Dedifferentiated amniotic fluid mesenchymal stem cell (primary cell): ENCODE data around the gene SIPA1L2.
"Not testable (repeated sequence)": the region's sequence is repeated elsewhere in the genome, so short reads cannot be mapped to it uniquely, and the experiment has no call there.

Experiments used
- DNase-seq: peaks from one replicate; pipeline ENCODE4 v3.0.0-alpha.2; 2016; ENCODE audit errors: extremely low spot score

The SIPA1L2 gene

DNA sequence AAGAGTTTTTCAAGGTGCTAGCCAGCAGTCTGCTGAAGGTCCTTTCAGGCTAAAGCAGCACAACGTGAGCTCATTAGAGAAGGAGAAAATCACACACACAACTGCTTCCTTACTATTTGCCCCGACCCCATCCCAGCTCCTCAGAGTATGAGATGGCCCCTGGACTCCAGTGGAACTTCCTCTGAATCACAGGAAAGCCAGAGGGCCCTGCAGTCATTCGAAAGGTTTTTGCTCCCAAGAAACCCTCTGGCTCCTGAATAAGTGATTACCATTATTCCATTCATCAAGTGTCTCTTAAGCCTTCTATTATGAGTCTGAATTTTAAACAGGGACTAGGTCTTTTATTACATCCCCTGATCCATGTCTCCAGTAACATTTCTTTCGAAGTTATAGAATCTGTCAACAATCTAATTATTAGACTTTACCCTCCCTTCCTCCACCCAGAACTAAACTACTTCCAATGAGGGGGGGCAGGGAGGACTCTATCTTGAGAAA, 14.6 kb downstream of the SIPA1L2 start:
- no peak for DNase-seq

DNA sequence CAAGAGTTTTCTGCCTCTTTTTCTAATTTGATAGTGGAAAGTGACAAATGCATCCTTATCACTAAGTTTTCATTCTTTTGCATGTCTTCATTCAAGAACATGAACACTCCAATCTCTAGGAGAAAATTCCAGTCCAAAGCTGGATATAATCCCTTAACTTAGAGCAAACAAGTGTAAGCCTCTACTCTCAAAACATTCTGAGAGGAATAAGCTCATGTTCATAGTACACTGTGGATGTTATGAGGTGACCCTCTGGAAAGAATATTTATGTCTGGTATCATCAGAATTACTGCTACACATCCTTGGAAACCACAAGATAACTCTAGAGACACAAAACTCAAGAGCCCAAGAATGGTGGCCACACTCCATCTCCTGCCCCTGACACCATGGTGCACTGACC, 15.1 kb downstream of the SIPA1L2 start:
- DNase-seq: no peak

DNA sequence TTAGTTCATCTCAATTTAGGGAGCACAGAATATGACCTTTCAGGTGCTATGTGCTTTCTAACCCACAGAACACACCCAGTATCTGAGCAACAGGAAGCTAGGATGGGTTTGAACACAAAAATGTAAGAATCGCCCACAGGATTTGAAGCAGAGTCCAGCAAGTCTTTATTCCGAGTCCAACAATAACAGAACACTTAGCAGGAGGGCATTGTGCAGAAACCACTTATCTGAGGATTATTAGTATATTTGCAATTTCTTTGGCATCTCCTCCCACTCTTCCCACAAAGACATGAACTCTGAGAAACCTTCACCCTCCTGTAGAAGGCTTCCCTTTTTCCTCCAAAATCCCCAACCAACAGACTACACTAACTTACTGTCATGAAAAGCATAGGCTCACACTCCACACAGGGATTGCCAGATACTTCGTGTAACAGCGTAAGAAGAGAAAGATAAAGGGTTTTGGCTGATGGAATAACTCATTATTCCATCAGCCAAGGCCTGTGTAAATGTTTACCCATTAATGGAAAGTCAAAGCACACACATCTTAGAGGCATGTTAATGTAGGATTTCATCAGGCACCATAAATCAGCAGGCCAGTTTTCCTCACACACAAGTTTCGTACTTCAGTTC, 16.1 kb downstream of the SIPA1L2 start:
- no peak for DNase-seq

DNA sequence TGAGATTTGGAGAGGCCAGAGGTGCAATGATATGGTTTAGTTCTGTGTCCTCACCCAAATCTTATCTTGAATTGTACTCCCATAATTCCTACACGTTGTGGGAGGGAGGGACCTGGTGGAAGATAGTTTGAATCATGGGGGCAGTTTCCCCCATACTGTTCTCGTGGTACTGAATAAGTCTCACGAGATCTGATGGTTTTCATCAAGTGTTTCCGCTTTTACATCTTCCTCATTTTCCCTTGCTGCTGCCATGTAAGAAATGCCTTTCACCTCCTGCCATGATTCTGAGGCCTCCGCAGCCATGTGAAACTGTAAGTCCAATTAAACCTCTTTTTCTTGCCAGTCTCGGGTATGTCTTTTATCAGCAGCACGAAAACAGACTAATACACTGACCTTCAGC, 17.1 kb downstream of the SIPA1L2 start:
- DNase-seq: not testable (repeated sequence)

DNA sequence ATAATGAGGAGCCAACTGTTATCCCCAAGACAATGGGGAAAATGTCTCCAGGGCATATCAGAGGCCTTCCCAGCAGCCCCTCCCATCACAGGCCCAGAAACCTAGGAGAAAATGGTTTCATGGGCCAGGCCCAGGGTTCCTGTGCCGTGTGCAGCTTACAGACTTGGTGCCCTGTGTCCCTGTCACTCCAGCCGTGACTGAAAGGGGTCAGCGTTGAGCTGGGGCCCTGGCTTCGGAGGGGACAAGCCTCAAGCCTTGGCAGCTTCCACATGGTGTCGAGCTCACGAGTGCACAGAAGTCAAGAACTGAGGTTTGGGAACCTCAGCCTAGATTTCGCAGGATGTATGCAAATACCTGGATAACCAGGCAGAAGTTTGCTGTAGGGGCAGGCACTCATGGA, 18.1 kb downstream of the SIPA1L2 start:
- no peak for DNase-seq

DNA sequence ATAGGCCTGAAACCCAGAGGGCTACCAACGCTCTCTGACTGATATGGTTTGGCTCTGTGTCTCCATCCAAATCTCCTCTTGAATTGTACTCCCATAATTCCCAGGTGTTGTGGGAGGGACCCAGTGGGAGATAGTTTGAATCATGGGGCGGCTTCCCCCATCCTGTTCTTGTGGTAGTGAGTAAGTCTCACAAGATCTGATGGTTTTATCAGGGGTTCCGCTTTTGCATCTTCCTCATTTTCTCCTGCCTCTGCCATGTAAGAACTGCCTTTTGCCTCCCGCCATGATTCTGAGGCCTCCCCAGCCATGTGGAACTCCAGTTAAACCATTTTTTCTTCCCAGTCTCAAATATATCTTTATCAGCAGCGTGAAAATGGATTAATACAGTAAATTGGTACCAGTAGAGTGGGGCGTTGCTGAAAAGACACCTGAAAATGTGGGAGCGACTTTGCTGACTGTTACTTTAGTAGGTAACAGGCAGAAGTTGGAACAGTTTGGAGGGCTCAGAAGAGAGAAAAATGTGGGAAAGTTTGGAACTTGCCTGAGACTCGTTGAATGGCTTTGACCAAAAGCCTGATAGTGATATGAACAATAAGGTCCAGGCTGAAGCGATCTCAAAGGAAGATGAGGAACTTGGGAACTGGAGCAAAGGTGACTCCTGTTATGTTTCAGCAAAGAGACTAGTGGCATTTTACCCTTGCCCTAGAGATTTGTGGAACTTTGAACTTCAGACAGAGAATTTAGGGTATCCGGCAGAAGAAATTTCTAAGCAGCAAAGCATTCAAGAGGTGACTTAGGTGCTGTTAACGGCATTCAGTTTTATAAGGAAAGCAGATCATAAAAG, 18.8 kb downstream of the SIPA1L2 start:
- not testable (repeated sequence) for DNase-seq

DNA sequence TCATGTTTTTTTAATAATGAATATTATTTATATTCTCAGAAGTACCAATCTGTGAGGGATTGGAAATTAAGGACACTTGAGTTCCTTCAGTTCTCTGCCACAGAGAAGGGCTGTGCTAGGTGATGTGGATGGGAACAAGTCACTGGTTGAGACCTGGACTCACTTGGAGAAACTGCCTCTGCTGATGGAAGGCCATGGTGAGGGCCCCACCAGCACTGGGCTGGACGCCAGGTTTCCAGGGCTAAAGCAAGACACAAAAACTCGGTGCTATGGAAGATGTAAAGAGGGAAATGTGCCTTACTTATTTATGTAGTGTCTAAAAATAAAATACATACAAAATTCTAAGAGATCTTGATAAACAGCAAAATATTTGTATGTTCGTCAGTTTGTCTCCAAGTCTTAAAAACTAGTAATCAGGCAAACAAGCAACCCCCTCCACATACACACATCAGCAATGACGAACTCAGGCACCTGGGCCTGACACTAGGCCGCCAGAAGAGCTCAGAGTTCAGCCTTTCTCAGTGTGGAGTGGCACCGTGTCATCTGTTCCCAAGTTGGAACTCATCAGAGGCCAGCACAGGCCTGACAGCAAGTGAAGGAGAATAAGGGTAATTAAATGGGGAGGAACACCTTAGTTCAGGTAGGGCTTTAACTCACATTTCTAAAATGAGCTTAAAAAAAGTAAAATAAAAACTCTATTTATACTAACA, 19.6 kb downstream of the SIPA1L2 start:
- no peak for DNase-seq

DNA sequence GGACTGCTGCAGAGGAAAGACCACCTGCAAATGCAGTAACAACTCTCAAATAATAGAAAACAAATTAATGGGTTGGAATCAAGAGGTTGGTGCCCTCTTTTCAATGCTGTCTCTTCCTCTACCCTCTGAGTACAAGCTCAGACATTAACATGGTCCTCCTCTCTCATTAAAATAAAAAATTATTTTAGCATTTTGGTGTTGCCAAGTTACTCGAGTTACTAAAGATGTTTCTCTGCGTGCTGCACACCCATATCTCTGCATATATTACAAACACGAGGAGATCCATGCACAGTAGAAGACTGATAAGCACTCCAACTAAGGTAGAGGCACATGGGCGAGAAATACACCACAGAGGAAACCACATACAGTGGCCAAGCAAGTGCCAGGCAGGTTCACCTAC, 21.5 kb downstream of the SIPA1L2 start:
- DNase-seq: no peak

DNA sequence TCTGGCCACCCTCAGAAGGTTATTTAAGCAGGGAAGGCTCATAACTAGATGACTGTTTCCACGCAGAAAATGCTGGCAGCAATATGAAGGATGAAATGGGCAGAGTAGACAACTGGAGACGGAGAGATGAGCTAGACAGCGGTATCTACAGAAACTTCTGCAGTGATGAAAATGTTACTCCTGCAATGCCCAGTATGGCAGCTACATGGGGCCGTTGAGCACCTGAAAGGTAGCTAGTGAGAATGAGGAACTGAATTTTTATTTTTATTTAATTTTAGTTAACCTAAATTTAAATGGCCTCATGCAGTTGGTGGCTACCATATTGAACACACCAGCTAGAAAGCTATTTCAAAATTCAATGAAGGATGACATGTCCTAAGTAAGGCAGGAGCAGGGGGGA, 27.3 kb downstream of the SIPA1L2 start:
- DNase-seq: no peak

DNA sequence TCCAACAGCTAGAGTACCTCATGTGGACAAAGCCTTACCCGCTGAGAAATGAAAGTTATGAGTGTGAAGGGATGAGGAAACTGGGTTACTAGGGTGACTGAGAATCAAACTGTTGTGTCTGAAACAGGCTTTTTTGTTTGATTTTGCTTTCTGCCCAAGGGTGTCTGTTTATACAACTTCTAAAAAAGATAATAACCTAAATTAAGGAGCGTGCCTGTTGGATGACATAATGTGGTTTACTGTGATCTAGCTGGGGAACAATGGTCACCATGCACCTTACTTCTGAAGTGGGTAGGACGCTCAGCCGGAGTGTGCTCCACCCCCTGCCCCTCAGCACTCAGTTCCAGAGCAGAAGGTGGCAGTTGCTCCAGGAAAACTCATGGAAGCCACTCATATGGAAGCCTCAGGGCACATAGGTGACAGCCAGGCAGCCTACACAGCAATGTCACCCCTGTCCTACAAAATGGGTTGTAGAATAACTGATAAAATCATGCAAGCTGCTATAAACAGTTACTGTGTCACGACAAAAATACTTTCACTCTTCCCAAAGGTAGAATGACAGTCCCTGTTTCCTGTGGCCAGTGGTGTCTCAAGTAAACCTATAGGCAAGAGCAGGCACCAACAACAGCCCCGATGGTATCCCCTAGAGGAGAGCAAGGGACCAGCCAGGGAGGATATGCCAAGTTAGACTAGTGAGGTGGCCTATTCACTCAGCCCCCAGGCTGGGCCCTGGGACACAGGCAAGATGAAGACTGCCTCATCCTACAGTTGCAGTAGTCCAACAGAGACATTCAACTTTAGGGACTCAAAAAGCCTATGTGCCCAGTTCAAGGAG, 29.3 kb downstream of the SIPA1L2 start:
- no peak for DNase-seq

DNA sequence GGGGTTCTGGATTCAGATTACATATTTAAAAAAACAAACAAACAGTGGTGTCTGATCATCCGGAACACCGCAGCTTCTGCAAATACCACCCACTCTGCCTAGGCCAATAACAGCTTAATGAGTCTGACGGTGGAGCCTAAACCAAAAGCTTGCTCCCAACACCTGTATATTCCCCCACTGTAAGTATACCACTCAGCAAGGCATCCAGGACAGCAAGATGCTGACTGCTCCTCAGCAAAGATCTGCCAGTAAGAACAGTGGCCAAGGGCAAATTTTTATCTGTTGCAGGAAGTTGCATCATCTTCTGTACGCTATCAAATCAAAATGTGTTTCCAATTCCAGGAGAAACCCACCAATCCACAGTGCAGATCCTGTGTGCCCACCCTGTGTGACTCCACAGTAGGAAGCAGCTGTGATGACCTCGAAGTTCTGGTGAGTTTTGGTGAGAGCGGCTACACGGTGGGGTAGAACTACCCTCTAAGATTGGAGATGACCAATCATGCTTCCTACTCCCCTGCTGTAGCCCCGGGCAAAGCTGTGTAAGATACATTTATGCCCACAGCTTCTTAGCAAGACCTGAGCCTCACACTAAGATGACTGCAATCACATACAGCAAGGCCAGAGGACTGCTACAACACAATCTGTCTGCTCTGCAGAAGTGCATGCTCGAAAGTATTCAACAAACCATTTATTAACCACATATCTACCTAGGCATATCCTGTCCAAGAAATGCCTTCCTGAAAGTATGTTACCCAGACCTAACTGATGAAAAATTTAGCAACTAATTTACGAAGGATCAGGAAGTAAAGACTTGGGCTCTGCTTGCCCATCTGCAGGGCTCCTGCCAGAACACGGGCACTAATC, 30.5 kb downstream of the SIPA1L2 start:
- no peak for DNase-seq

DNA sequence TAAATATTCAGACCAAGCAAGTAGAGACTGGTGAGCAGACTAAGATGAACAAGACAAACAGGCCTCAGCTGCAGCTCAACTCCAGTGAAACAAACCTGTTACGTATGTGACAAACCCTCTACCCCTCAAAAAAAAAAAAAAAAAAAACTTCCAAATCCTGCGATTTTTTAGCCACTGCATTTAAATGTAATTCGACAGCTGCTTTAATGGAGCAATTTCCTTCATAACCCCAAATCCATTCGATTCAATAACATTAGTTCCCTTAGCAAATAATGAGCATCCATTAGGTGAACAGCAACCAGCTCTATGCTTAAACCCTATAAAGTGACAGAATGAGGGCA, 31.1 kb downstream of the SIPA1L2 start:
- DNase-seq: no peak

DNA sequence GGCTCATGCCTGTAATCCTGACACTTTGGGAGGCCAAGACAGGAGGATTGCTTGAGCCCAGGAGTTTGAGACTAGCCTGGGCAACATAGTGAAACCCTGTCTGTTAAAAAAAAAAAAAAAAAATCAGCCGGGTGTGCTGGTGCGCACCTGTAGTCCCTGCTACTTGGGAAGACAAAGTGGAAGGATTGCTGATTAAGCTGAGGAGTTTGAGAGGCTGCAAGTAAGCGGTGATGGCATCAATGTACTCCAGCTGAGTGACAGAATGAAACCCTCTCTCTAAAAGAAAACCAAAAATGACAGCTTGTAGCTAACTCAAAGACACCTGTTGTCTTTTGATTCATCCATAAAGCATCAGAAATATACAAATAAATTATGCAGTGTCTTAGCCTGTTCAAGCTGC, 31.8 kb downstream of the SIPA1L2 start:
- DNase-seq: no peak

DNA sequence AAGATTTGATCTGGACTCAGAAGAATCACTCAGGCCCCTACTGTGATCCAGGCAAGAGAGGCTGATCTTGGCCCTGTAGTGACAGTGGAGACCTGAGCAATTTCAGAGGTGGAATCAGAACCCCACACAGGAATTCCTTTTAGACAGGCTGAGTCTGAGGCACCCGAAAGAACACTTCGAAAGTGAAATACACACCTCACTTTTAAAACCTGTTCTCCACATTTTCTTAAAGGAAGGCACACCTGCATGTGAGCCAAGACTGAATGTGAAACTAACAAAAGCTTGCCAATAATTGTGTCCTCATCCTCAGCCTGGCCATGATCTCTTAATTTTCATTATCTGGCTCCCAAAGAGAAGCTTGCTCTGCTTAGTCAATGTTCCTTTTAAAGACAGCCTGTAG, 32.2 kb downstream of the SIPA1L2 start:
- DNase-seq: no peak

DNA sequence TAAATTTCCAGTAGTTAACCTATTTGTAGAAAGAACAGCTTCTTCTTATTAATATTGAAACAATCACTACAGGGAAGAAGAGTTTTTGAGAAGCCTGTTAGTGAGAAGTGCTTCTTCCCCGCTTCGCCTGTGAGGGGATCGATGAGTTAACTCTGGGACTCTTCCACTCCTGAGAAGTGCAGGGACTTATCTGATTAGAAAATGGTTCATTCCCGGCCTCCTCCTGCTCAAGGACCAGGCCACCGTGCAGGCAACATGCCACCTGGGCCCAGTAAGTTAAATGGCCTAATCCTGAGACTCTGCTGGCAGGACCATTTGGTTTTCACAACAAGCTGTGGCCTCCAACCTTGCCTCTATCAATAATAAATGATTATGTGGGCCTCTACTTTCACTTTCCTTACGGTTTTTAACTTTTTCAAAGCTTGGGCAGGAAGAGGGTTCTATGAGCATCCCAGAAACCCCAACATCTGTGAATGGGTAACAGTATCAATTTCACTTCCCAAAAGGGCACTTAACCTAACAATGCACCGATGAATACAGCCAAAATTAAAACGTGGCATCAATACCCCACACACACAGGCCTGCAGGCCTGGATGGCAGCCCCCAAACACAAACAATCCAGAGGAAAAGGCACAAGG, 33.1 kb downstream of the SIPA1L2 start:
- no peak for DNase-seq

DNA sequence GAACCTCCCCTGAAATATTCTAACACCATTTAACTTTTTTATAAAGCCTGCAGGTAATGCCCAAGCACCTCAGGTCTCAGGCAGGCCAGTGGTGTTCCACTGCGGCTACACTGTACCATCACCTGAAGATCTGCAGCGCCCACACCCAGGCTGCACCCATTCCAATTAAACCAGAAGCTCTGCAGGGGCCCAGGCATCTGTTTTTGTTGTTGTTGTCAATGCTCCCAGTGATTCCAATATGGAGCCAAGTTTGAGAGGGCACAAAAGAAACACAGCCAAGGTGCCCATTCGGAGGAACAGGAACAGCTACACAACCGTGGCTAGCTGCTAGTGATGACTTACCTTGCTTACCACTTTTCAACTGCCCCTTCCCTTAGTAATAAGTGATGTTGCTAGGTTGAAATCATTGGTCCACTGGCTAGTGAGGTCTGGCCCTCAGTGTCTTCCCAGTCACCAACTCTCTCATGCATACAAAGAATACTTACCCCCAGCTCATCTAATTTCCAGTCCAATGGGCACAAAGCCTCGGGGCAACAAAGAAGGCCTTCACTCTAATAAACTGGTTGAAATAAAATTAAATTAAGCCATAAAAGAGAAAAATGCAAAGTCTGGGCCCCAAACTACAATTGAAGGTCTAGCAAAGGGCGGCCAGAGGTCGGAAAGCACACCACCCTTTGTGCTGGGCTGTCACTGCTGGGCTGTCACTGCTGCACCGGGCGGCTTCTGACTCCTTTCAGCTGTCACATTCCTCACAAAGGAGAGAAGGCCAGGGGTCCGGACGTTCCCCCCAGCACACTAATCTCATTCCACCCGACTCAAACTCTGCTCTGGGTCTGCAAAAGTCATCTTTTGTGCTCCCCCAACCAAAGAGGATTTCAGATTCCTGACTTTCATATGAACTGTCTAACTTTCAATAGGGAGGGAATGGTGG, 34.9 kb downstream of the SIPA1L2 start:
- DNase-seq: no peak

DNA sequence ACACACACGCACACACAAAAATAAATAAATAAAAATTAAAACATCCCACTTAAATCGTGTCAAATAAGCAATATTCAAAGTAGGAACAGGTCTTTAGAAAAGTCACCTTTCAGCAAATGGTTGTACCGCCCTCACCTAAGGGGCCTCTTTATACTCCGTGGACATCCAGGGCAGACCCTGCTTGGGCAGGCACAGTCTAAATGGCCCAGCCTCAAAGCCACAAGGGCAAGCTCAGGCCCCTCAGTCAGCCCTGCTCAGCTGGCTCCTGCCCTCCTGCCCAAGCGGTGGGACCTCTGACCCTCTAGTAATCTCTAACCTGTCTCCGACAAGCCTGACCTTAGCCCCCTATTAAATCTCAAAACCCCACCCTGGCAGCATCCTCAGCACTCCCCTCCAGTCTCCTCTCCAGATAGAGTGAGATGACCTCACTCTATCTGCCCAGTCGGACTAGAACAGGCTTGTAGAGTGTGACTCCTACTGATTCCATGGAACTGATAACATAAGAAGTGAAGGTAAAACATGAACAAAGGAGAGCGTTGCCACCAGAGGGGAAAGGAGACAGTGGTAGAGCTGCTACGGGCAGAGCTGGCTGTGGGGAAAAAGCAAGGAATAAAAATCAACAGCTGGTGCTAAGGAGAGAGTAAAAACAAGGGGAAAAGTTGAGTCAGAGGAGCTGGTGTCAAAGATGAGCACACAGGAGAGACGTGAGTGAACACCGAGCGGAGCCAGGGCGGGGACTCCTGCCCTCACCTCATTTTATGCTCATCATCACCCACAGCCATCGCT, 36.0 kb downstream of the SIPA1L2 start:
- DNase-seq: no peak

DNA sequence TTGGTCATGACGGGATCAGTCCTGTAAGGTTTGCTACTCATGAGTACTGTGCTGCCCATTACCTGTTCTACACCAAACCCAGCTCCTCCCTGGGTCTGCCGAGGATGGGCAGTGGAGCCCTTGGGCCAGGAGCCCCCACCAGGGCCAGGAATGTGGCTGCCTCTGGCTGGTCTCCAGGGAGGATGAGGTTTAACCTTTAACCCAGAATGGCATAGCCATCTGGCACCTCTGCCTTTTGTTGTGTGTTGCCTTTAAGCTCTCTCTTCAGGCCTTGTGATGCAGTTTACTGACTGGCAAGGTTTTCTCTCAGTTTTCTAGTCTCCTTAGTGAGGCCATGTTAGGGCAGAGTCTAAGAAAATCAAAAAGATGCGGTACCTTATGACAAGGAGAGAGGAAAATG, 38.6 kb downstream of the SIPA1L2 start:
- DNase-seq: no peak

DNA sequence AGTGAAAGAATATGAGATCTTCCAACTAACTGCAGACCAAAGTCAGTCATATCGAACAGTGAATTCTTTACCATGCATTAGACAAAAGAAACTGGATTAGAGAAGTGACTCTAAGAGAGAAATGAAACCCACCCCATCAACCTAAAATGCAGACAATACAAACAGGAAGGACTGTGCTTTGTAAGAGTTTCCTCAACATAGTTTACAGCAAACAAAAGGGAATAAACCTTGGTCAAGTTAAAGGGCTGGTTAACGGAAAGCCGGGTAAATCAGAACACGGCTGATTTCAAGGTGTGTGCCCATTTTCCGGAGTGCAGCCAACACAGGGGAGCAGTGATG, 39.2 kb downstream of the SIPA1L2 start:
- no peak for DNase-seq
